HG03521 (cell line): ENCODE measurements around the gene LIMS1.
"Not testable (repeated sequence)": the region's sequence is repeated elsewhere in the genome, so short reads cannot be mapped to it uniquely, and the experiment has no call there.

Source experiments
- ATAC-seq: cut with Tn5 transposase; IDR thresholded peaks from one replicate; pipeline ENCODE4 v1.9.1; 2021; ENCODE audit warnings: mild to moderate bottlenecking, moderate library complexity; ENCODE audit not compliant: unreplicated experiment

The LIMS1 gene

GRCh38 chr2:108656282-108656681 lies 122.0 kb downstream of the LIMS1 start:
- not testable (repeated sequence) for ATAC-seq

GRCh38 chr2:108657517-108657916 lies 123.2 kb downstream of the LIMS1 start:
- not testable (repeated sequence) for ATAC-seq

GRCh38 chr2:108658553-108658952 lies 124.3 kb downstream of the LIMS1 start:
- ATAC-seq = not testable (repeated sequence)

- not testable (repeated sequence) for ATAC-seq
Observed at GRCh38 chr2:108661493-108661892, 127.2 kb downstream of the LIMS1 start.

GRCh38 chr2:108662207-108662612 lies 127.9 kb downstream of the LIMS1 start:
- ATAC-seq = peak; percentile 85

- not testable (repeated sequence) for ATAC-seq
Observed at GRCh38 chr2:108663346-108663745, 129.1 kb downstream of the LIMS1 start.

GRCh38 chr2:108664089-108664488 lies 129.8 kb downstream of the LIMS1 start:
- ATAC-seq = not testable (repeated sequence)

- ATAC-seq = not testable (repeated sequence)
Observed at GRCh38 chr2:108664979-108665378, 130.7 kb downstream of the LIMS1 start.

GRCh38 chr2:108665975-108666374 lies 131.7 kb downstream of the LIMS1 start:
- not testable (repeated sequence) for ATAC-seq

- ATAC-seq = not testable (repeated sequence)
Observed at GRCh38 chr2:108667140-108667539, 132.9 kb downstream of the LIMS1 start.

- ATAC-seq = not testable (repeated sequence)
Observed at GRCh38 chr2:108670282-108670681, 136.0 kb downstream of the LIMS1 start.

- not testable (repeated sequence) for ATAC-seq
Observed at GRCh38 chr2:108672200-108672805, 138.0 kb downstream of the LIMS1 start.

- not testable (repeated sequence) for ATAC-seq
Observed at GRCh38 chr2:108676522-108676921, 142.3 kb downstream of the LIMS1 start.

- not testable (repeated sequence) for ATAC-seq
Observed at GRCh38 chr2:108677239-108677744, 143.0 kb downstream of the LIMS1 start.

- ATAC-seq = not testable (repeated sequence)
Observed at GRCh38 chr2:108678198-108678651, 144.0 kb downstream of the LIMS1 start.

- ATAC-seq = not testable (repeated sequence)
Observed at GRCh38 chr2:108680805-108681204, 146.5 kb downstream of the LIMS1 start.

GRCh38 chr2:108688818-108689756 lies 154.8 kb downstream of the LIMS1 start:
- not testable (repeated sequence) for ATAC-seq

GRCh38 chr2:108690001-108690400 lies 155.7 kb downstream of the LIMS1 start:
- peak; percentile 78 for ATAC-seq

GRCh38 chr2:108691447-108691846 lies 157.2 kb downstream of the LIMS1 start:
- ATAC-seq = no peak

- ATAC-seq = no peak
Observed at GRCh38 chr2:108701208-108701607, 166.9 kb downstream of the LIMS1 start.

- ATAC-seq = no peak
Observed at GRCh38 chr2:108701806-108702205, 167.5 kb downstream of the LIMS1 start.
